HepG2 (cell line): Measurements from ENCODE around the gene PCDHGB2. TPM values are rescaled to one million over a fixed set of nuclear protein-coding genes. Genes with fewer than 3 reads are reported as not detected.

Source experiments
- ARID5B ChIP-seq: IDR thresholded peaks from 2 replicates; pipeline ENCODE4 v1.4.0; 2020; ENCODE audit warnings: mild to moderate bottlenecking, missing genetic modification reagents
- ASH2L ChIP-seq: fragments of 300-600, 200-600 bp; sonication (generic); IDR thresholded peaks from 2 replicates; pipeline ENCODE4 v1.7.0; 2017; ENCODE audit warnings: low read depth, mild to moderate bottlenecking, moderate library complexity, mixed read lengths, low read length; ENCODE audit not compliant: insufficient read length
- FOXO4 ChIP-seq: sonication (generic); formaldehyde crosslinking; conservative IDR thresholded peaks from 2 replicates; pipeline ENCODE4 v1.8.1; 2023; ENCODE audit warnings: missing genetic modification reagents
- NFKB2 ChIP-seq: sonication (generic); formaldehyde crosslinking; IDR thresholded peaks from 2 replicates; pipeline ENCODE4 v1.4.0; 2020; ENCODE audit warnings: missing genetic modification reagents, borderline replicate concordance
- SMC3 ChIP-seq: IDR thresholded peaks from 2 replicates; pipeline ENCODE4 v1.6.1; 2011; ENCODE audit warnings: low read length, improper control_type of control experiment
- ZBTB38 ChIP-seq: sonication (generic); formaldehyde crosslinking; IDR thresholded peaks from 2 replicates; pipeline ENCODE4 v1.5.1; 2020; ENCODE audit warnings: mild to moderate bottlenecking, missing genetic modification reagents
- ZNF280D ChIP-seq: sonication (generic); formaldehyde crosslinking; IDR thresholded peaks from 2 replicates; pipeline ENCODE4 v1.5.1; 2020; ENCODE audit warnings: mild to moderate bottlenecking, missing genetic modification reagents
- ZNF460 ChIP-seq: sonication (generic); formaldehyde crosslinking; IDR thresholded peaks from 2 replicates; pipeline ENCODE4 v1.5.1; 2020; ENCODE audit warnings: missing genetic modification reagents, mild to moderate bottlenecking, borderline replicate concordance
- ZNF530 ChIP-seq: sonication (generic); formaldehyde crosslinking; IDR thresholded peaks from 2 replicates; pipeline ENCODE4 v1.5.0; 2020; ENCODE audit warnings: low read depth, mild to moderate bottlenecking, missing genetic modification reagents
- ZNF609 ChIP-seq: sonication (generic); formaldehyde crosslinking; IDR thresholded peaks from 2 replicates; pipeline ENCODE4 v1.4.0; 2020; ENCODE audit warnings: mild to moderate bottlenecking, missing genetic modification reagents, borderline replicate concordance
- ZNF674 ChIP-seq: sonication (generic); formaldehyde crosslinking; IDR thresholded peaks from 2 replicates; pipeline ENCODE4 v1.5.0; 2020; ENCODE audit warnings: low read depth, mild to moderate bottlenecking, missing genetic modification reagents
- polyA plus RNA-seq, 8 experiments: library from polyadenylated mRNA; depleted of rRNA in 3 of 8; stranded (reverse) in 7 of 8; unstranded in 1 of 8; fragments of >200 nt; fragmentation: Illumina TruSeq in 4 of 8; extraction: Trizol in 4 of 8; gene quantifications; 2 replicates each; pipeline versions ENCODE4 v1.2.1 to v1.2.3, GENCODE V29; 2011 to 2016; ENCODE audit warnings: low read depth in 4 of 8, missing spikeins in 1 of 8, mixed read lengths in 1 of 8; ENCODE audit not compliant: insufficient read depth in 1 of 8
- total RNA-seq, 5 experiments: library from RNA; depleted of rRNA; stranded (reverse); fragments of >200 nt; fragmentation: Illumina TruSeq; extraction: Trizol; gene quantifications; 2 replicates each; pipeline ENCODE4 v1.2.3, GENCODE V29; 2016; ENCODE audit warnings: low read depth in 1 of 5
- TF ChIP-seq, protein P1 (sequence below): sonication (generic); formaldehyde crosslinking; IDR thresholded peaks from 2 replicates; pipeline ENCODE4 v1.9.0; 2022; ENCODE audit warnings: missing genetic modification reagents, mild to moderate bottlenecking, borderline replicate concordance

The PCDHGB2 gene
- total and polyA plus RNA-seq, 2 of the 13 experiments (the other 11 are each of a cell fraction or from before 2014, with no cell fraction given): 0.64 to 0.82 TPM

DNA sequence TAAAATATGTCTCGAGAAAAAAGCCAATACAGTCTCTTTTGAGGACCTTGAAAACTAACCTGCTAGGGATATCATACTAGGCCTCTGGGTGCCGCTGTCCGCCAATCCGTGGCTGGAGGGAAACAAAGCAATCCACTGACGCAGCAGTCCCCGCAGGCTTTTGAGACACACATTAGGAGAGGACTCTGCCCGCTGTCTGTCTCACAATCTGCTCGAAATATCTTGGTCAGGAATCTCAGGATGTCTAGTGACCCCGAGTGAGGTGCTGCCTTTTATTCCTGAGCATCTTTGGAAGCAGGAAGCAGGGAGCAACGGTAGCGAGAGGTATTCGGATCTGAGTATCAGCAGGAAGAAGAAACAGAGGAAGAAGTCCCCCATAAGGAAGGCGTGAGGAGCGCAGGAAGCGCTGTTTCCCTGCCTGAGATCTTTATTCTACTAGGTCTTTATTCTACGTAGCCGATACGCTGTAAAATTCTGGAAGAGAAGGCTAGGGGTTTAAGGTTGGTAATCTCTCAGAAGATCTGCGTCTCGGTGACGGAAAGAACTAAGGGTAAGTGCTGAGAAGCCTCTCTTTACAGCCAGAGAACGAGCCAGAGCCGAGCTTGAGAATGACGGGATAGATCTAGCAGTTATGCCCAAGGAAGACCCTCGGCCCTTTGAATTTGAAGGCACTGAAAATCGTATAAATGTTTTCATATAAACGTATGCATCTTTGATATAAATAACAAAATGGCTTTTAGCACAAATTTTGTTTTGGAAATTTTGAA is 33.5 kb upstream of the PCDHGB2 start (continued):
- TF ChIP-seq, protein P1, sequence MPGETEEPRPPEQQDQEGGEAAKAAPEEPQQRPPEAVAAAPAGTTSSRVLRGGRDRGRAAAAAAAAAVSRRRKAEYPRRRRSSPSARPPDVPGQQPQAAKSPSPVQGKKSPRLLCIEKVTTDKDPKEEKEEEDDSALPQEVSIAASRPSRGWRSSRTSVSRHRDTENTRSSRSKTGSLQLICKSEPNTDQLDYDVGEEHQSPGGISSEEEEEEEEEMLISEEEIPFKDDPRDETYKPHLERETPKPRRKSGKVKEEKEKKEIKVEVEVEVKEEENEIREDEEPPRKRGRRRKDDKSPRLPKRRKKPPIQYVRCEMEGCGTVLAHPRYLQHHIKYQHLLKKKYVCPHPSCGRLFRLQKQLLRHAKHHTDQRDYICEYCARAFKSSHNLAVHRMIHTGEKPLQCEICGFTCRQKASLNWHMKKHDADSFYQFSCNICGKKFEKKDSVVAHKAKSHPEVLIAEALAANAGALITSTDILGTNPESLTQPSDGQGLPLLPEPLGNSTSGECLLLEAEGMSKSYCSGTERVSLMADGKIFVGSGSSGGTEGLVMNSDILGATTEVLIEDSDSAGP (CRISPR knock-in tag): no peak
- TF ChIP-seq SMC3 (peak; percentile 30; the same call in 1 of the 2 replicates), NFKB2 (CRISPR knock-in tag) (no peak), ASH2L (peak; percentile 32), ZNF460 (CRISPR knock-in tag) (no peak), ZNF609 (CRISPR knock-in tag) (no peak), ARID5B (CRISPR knock-in tag) (peak; percentile 38; the same call in 1 of the 2 replicates), FOXO4 (CRISPR knock-in tag) (no peak), ZNF530 (no peak), ZNF674 (CRISPR knock-in tag) (no peak), ZNF280D (CRISPR knock-in tag) (no peak), ZBTB38 (CRISPR knock-in tag) (no peak)
